Duodenal mucosa (tissue), 2 donors: ENCODE data around the gene OTUD5.
A peak's percentile ranks its signal among the peaks of the same experiment; 100 is the strongest.
"Not testable (repeated sequence)": the region's sequence is repeated elsewhere in the genome, so short reads cannot be mapped to it uniquely, and the experiment has no call there.

Source experiments
- H3K27ac ChIP-seq: one replicate; pipeline ENCODE4 v1.7.0; 2013; ENCODE audit warnings: low read depth, low read length
- H3K27me3 ChIP-seq, 2 donors: one replicate each; pipeline ENCODE4 v1.7.0; 2013; ENCODE audit warnings: low read length in 2 of 2, control low read depth in 1 of 2; ENCODE audit not compliant: insufficient read depth in 2 of 2, control insufficient read depth in 1 of 2
- H3K36me3 ChIP-seq, 2 donors: one replicate each; pipeline ENCODE4 v1.7.0; 2013; ENCODE audit warnings: low read length in 2 of 2, control low read depth in 1 of 2; ENCODE audit not compliant: insufficient read depth in 2 of 2, control insufficient read depth in 1 of 2
- H3K4me1 ChIP-seq, 2 donors: one replicate each; pipeline ENCODE4 v1.7.0; 2013; ENCODE audit warnings: low read length in 2 of 2, control low read depth in 1 of 2; ENCODE audit not compliant: insufficient read depth in 2 of 2, control insufficient read depth in 1 of 2
- H3K4me3 ChIP-seq, 2 donors: one replicate each; pipeline ENCODE4 v1.7.0; 2013; ENCODE audit warnings: low read length in 2 of 2, low read depth in 1 of 2
- H3K9ac ChIP-seq, 2 donors: one replicate each; pipeline ENCODE4 v1.7.0; 2013; ENCODE audit warnings: low read length in 2 of 2, low read depth in 1 of 2
- H3K9me3 ChIP-seq, 2 donors: one replicate each; pipeline ENCODE4 v1.7.0; 2013; ENCODE audit warnings: low read length in 2 of 2, control low read depth in 1 of 2; ENCODE audit not compliant: control insufficient read depth in 1 of 2

The OTUD5 gene

DNA sequence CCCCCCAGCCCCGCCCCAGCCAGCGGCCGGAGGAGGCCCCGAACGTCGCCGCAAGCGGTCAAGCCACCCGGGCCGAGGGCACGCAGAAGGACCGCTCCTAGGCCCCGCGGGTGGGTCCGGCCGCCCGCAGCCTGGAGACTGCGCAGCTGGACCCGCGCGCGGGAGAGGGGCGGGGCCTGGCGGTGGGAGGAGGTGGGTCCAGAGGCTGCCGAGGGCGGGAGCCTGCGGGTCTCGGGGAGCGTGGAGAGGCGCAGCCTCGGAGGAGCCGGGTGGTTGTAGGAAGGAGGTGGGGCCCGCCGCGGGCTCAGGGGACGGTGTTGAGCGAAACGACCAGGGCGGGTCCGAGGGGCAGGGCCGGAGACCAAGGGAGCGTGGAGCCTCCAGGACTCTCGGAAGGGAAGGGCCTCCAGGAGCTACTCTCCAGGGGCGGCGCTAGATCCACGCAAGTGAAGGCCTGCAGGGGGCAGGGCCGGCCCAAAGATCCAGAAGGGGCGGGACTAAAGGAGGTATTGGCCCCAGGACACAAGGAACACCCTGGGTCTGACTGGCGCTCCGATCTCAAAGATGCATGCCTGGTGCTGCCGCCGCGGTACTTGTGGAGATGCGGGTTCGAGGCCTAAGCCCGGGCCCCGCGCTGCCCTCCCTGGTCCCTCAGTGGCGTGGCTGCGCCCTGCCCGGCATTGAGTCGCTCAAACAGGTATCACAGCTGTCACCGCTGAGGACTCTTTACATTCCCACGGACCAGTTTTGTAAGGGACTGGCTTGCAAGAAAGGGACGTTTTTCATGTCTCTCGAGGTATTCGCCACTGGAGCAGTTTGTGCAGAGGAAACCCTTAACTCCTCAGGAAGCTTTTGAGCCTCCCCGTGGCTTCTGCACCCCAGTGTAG, 65.8 kb downstream of the OTUD5 start:
- Histone ChIP-seq H3K27ac (no peak overlapping the region), H3K4me1 (peaks cover 4 to 14% of the 10 kb centered on the region in 2 donors), H3K9ac (peak overlapping the region; percentile 32 to 43)

DNA sequence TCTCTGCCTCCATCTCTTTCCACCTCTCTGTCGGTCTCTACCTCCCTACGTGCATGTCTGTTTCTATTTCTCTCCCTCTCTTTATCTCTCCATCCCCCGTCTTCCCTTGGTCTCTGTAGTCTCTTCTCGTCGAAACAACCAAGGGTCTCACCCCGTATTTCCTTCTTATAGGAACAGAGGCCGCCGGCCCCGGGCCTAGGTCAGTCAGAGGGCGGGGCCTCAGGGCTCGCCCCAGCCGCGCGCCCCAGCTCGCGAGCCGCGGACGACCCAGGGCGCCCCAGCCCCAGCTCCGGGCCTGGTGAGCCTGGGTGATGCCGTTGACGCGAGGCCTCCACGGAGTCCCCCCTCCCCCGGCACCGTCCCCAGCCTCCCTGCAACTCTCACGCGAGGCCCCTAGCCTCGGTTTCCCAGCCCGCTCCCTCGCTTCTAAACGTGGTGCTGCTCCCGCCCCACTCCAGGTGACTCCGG, 66.4 kb downstream of the OTUD5 start:
- H3K4me1 ChIP-seq = peaks cover 0 to 9% of the 10 kb centered on the region in 2 donors
- H3K4me3 ChIP-seq = peak overlapping the region; percentile 58 to 59
- H3K27me3 ChIP-seq = no peaks in the 10 kb centered on the region
- no peaks in the 10 kb centered on the region for H3K9me3 ChIP-seq
- peaks cover 6 to 11% of the 10 kb centered on the region in 2 donors for H3K36me3 ChIP-seq
- no peak overlapping the region for H3K27ac ChIP-seq
- H3K9ac ChIP-seq = peak overlapping the region in 1 of 2 donors; percentile 43

More for the DNA sequence above, 65.8 kb downstream of the OTUD5 start:
- Histone ChIP-seq H3K27me3 (no peaks in the 10 kb centered on the region), H3K9me3 (no peaks in the 10 kb centered on the region), H3K4me3 (peak overlapping the region; percentile 58 to 59), H3K36me3 (peaks cover 6 to 11% of the 10 kb centered on the region in 2 donors)

DNA sequence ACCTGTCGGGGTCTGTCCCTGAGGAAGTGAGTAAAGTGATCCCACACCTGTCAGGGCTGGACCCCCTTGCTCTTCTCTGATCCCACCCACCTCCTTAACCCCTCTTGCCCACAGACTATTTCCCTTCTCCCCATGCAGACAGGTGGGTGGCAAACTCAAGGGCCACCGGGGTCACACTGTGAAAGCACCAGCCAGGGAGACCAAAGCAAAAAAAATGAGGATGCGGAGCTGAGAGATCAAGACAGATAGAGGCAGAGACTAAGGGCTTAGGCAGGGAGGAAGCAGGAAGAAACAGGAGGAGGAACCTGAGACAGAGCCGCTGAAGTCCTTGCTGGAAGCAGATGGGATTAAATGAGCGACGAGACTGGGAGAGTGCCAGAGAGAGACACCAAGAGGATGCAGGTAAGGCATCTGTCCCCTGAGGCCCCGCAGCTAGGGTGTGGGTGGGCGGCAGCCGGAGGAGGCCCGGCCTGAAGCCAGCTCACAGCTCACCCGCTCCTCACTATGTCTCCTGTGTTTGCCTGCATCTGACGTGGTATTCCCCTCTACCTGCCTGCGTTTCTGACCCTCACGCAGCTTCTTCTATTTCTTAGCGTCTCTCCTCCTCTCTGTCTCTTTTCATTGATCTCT, 67.0 kb downstream of the OTUD5 start:
- H3K36me3 ChIP-seq = peaks cover 6 to 11% of the 10 kb centered on the region in 2 donors
- H3K27ac ChIP-seq = no peak overlapping the region
- H3K27me3 ChIP-seq = no peaks in the 10 kb centered on the region
- H3K9me3 ChIP-seq = no peaks in the 10 kb centered on the region
- H3K4me3 ChIP-seq = peak overlapping the region; percentile 58 to 59
- peaks cover 0 to 9% of the 10 kb centered on the region in 2 donors for H3K4me1 ChIP-seq
- peak overlapping the region in 1 of 2 donors; percentile 43 for H3K9ac ChIP-seq

DNA sequence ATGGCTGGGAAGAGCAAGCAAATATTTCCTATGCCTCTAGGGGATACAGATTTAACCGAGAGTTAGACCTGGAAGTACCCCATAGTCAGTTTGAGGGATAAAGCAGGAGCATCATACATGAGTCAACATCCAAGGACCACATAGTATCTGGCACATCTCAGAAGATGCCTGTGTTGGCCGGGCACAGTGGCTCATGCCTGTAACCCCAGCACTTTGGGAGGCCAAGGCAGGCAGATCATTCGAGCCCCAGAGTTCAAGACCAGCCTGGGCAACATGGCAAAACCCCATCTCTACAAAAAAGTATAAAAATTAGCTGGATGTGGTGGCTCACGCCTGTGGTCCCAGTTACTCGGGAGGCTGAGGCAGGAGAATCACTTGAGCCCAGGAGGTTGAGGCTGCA, 70.8 kb downstream of the OTUD5 start:
- not testable (repeated sequence) for H3K9me3 ChIP-seq, H3K9ac ChIP-seq, H3K27me3 ChIP-seq, H3K27ac ChIP-seq, H3K36me3 ChIP-seq, H3K4me1 ChIP-seq, H3K4me3 ChIP-seq

DNA sequence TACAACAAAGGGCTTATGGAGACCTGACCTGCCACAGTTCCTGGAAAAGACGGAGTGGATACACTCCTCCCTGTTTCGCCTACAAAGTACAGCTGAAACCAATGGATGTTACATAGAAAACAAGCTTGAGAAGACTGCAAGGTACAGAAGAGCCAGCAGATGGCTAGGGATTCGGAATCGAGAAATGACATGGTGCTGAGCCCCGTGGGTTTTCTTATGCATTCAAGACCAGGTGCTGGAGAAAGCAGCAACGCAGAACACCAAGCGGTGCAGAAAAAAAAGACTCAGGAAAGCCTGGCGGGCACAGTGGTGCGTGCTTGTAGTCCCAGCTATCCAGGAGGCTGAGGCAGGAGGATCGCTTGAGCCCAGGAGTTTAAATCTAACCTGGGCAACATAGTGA, 73.7 kb downstream of the OTUD5 start:
- Histone ChIP-seq H3K4me1 (no peaks in the 10 kb centered on the region), H3K27me3 (no peaks in the 10 kb centered on the region), H3K9ac (no peak overlapping the region), H3K4me3 (no peak overlapping the region), H3K9me3 (no peaks in the 10 kb centered on the region), H3K27ac (no peak overlapping the region), H3K36me3 (no peaks in the 10 kb centered on the region)

DNA sequence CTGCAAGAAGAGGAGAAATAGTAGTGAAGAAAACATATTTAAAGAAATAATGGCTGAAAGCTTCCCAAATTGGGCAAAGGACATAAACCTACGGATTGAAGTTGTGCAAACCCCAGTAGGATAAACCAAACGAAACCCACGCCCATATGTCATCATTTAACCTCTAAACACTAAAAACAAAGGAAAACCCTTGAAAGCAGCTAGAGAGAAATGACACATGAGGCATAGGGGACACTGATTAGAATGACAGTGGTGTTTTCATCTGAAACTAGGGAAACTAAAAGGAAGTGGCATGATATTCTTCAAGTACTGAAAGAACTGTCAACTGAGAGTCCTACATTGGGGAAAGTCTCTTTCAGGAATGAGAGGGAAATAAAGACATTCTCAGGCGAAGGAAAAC, 80.5 kb downstream of the OTUD5 start:
- not testable (repeated sequence) for H3K9ac ChIP-seq, H3K27ac ChIP-seq, H3K4me3 ChIP-seq

More for the DNA sequence above, 80.5 kb downstream of the OTUD5 start:
- H3K36me3 ChIP-seq, H3K27me3 ChIP-seq, H3K4me1 ChIP-seq, H3K9me3 ChIP-seq: not testable (repeated sequence)
